ENCODE measurements around the gene TMEM123. TPM values are rescaled to one million over a fixed set of nuclear protein-coding genes. Genes with fewer than 3 reads are reported as not detected.

Gene TMEM123
- total RNA-seq, 1 donor from 2014 or later = 126 TPM

GRCh38 chr11:102426570-102426969 is 26.0 kb downstream of the TMEM123 start:
- no peak for DNase-seq (ENCODE audit: low read depth)

GRCh38 chr11:102426000-102426399 is 26.6 kb downstream of the TMEM123 start:
- DNase-seq (ENCODE audit: low read depth) = no peak

GRCh38 chr11:102423936-102424335 is 28.6 kb downstream of the TMEM123 start:
- DNase-seq (ENCODE audit: low read depth) = no peak

DNA sequence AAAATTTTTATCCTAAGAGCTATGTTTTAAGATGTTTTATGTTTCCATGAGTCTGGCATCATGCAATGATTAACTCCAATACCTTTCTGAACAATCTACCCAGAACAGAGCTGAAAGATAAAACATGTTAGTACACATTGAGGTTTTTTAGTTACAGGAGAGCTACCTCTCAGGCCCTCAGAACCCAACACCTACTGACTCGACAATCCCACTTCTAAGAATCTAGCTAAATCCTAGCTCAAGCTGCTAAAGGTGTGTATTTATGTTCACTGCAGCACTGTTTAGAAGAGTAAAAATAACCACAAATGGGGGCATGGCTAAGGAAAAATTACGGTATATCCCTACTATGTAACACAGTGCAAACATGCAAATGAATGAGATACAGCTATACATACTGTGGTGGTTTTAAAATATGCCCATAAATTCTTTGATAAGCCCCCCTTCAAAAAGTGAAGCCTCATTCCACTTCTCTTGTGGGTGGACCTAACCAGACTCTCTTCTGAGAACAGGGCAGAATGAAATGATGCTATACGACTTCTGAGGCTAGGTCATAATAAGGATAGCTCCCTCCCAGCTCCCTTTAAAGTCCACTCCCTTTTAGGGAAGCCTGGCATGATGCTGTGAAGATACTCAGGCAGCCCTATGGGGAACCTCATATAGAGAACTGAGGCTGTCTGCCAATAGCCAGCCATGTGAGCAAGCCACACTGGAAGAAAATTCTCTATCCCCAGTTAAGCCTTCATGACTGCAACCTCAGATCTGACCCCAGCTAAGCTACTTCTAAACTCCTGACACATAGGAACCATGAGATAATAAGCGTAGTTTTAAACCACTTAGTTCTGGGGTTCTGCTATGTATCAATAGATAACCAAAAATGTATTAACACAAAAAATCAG is 29.5 kb downstream of the TMEM123 start:
- no peak for DNase-seq (ENCODE audit: low read depth)

DNA sequence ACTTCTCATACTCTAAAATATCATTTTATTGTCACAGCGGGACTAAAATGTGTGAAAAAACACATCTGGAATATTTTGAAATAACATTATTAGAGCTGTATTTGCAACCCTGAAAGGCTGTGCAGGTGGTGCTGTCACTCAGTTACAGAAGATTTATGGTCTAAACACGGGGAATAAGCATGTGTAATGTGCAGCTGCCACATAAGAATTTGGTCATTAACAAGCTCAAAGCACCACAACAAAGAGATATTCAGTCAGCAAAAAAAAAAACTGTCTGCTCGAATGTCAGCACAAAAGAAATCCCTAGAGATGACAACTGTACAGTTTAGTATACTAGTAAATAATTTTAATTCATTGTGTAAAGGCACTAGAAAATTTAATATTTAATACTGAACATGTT is 31.3 kb downstream of the TMEM123 start:
- DNase-seq (ENCODE audit: low read depth) = peak; percentile 96

- no peak for DNase-seq (ENCODE audit: low read depth)
These were observed 32.0 kb downstream of the TMEM123 start for GRCh38 chr11:102420547-102420946.

DNA sequence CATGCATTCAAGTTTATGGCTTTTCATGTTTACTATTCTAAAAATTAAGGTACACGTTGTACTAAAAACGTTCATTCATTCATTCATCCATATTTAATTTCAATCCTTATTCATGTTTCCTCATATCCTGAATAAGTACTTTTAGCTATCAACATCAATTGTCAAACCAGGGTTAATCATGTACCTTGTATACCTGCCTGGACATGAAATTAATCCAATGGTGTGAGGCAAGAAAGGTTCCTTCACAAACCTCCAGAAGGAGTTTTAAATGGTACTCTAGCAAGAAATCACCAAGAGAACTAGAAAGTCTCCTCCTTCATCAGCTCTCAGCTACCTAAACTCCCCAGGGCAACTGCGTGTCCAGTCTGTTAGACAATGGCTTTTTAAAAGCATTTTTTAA is 33.4 kb downstream of the TMEM123 start:
- no peak for DNase-seq (ENCODE audit: low read depth)

- DNase-seq (ENCODE audit: low read depth) = no peak
These were observed 35.6 kb downstream of the TMEM123 start for GRCh38 chr11:102416976-102417375.

- no peak for DNase-seq (ENCODE audit: low read depth)
These were observed 37.2 kb downstream of the TMEM123 start for GRCh38 chr11:102415304-102415916.

- no peak for DNase-seq (ENCODE audit: low read depth)
These were observed 38.0 kb downstream of the TMEM123 start for GRCh38 chr11:102414559-102414958.

- no peak for DNase-seq (ENCODE audit: low read depth)
These were observed 39.1 kb downstream of the TMEM123 start for GRCh38 chr11:102413497-102413896.

DNA sequence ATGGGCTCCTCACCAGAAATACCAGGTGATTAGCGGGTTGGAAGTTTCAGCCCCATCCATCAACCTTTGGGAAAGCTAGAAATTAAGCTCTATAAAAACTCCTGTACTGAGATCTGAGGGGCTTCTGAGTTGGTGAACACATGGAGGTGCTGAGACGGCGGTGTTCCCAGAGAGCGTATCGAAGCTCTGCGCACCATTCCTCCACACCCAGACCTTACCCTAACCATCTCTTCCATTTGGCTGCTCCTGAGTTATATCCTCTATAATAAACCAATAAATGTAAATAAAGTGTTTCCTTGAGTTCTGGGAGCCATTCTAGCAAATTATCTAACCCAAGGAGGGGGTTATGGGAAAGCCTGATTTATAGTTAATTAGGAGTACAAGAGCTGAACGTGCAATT is 41.4 kb downstream of the TMEM123 start:
- DNase-seq (ENCODE audit: low read depth) = no peak

DNA sequence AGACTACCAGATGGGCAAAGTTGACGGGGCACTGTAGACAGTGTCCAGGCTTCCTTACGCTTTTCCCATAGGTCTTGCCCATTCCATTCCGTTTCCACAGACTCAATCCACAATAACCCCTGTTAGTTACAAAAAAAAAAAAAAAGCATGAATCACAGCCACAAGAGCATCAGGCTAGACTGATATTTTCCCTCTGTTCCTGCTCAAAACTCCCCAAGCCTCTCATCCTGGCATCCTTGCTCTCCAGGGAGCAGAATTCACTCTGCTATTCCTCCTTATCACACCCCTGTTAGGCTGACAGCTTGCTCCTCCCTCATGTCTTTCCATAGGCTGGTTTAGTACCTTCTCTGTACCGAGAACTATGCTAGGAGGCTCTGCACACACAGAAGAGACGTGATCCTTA is 42.2 kb downstream of the TMEM123 start:
- DNase-seq (ENCODE audit: low read depth) = peak; percentile 43

- DNase-seq (ENCODE audit: low read depth) = no peak
These were observed 44.2 kb downstream of the TMEM123 start for GRCh38 chr11:102408339-102408738.

DNA sequence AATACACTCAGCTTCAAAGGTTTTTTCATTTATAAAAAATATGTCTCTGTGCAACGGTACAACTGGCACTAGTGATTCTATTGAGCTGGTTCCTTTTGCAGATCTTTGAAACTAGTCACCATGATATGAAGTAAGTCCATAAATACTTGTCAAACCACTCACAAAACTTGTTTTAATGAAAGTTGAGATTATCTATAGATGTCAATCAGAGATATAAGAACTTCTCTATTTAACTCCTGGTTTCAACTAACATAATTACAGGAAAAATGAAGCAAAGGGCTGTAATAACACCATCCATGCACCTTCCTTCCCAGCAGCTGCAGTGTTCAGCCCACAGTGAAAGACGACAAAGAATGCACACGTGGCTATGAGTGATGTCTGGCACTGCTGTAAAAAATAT is 44.7 kb downstream of the TMEM123 start:
- DNase-seq (ENCODE audit: low read depth) = peak; percentile 36

DNA sequence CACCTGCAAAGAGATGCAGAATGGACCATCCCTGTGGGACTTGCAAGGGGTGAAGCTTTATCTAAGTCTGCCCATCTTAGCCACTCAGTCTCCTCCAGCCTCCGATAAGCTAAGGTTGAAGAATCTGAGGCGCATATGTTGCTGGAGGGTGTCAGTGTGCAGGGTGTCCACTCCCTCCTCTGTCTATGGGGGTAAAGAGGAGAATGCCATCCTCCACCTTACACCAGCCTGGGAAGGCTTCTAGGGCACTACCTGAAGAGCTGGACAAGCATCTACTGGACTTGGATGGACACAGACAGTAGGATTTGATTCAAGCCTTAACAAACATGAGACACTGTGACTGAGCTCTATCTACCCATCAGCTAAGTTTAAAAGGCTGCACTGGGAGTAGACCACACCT is 46.5 kb downstream of the TMEM123 start:
- no peak for DNase-seq (ENCODE audit: low read depth)

DNA sequence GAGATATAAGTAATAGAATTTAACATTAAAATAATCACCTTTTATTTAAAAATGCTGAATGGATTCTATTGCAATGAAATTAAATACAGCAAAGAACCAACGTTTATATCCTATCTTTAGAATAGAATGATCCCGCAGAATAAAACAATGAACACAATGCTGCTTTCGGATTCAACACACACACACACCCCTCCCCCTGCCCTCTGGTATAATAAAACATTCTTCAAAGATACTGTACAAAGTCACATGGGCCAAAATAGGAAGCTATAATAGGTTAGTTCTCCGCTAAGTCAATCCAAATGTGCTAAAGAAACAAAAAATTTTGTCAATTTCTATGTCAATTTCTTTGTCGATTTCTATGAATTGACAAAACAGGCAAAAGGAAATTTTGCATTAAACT is 47.1 kb downstream of the TMEM123 start:
- no peak for DNase-seq (ENCODE audit: low read depth)

DNA sequence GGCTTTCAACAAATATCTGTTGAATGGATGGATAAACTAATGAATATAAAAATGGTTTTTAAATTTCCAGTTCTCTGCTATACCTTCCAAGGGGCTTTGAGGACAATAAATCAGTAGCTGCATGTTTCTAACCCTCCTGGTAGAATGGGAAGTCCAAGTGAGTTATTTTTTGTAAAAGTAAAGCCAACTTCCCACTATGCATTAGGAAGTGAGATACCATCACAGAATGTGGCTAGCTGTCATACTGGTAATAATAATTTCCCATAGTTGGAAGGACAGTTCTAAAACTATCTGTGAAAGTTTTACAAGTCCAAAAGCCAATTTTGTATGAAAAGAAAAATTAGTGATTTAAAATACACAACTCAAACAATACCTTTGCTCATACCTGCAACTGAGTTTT is 50.0 kb downstream of the TMEM123 start:
- DNase-seq (ENCODE audit: low read depth) = no peak

DNA sequence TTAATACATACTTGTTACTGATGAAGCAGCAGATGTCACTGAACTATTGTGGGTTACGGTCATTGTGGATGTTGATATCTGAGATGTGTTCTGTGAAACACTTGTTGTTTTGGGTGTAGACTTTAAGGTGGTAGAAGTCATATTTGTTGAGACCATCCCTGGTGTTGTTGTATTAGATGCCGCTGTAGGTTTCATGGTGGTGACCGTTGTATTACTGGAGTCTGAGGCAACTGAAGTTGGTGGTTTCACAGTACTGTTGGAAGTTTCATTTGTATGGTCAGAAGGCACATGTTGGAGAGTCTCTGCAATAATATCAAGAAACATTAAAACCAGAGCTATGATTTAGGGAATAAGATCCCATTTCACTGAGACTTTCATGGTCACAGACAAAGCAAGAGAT is 50.7 kb downstream of the TMEM123 start:
- DNase-seq (ENCODE audit: low read depth) = peak; percentile 23

DNA sequence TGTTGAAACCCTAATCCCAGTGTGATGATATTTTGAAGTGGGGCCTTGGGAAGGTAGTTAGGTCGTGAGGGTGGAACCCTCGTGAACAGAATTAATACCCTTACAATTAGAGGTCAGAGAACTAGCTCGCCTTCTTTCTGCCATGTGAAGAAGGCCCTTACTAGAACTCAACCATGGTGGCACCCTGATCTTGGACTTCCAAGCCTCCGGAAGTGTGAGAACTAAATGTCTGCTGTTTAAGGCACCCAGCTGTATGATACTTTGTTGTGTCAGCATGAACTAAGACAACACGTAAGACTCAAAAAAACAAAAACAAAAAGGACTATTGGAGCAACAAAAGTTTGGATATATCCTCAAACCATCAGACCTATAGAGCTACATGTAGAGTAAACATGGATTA is 52.0 kb downstream of the TMEM123 start:
- DNase-seq (ENCODE audit: low read depth) = no peak

DNA sequence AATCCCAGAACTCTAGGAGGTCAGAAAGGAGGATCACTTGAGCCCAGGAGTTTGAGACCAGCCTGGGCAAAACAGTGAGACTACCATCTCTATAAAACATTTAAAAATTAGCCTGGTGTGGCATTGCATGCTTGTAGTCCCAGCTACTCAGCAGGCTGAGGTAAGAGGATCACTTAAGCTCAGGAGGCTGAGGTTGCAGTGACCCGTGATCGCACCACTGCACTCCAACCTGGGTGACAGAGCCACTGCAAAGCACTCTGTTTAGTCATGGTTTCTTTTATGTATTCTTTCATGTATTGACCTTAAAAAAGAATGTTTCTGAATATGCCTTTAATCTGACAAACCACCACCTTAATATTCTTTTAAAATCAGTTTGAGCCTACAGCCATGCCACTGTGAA is 53.4 kb downstream of the TMEM123 start:
- no peak for DNase-seq (ENCODE audit: low read depth)

DNA sequence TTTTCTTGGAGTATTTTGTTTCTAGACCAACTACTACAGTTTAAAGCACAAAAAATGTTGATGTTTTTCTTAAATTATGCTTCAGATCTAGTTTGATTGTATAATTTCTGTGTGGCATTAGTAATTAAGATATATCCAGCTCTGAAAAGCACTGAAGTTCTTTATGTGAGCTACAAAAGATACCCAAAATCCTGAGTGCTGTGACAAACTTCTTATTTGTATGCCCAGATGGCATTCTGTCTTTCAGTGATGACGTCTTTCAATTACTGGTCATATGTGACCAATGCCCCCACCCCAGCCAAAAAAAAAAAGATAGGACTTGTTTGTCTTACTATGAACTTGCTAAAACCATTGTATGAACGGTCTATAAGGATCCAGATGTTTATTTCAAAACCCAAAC is 54.3 kb downstream of the TMEM123 start:
- DNase-seq (ENCODE audit: low read depth) = no peak

Measured in myocyte (in vitro differentiated cells).